AG10803 (cell line): ENCODE measurements around the gene KRT32.

Experiments
- DNase-seq: peaks from one replicate; pipeline ENCODE4 v3.0.0; 2010; ENCODE audit warnings: low read depth
- H3K4me3 ChIP-seq: 2 replicates; pipeline ENCODE4 v1.5.1; 2011; ENCODE audit warnings: mild to moderate bottlenecking, low read length, control low read depth
- CTCF ChIP-seq: conservative IDR thresholded peaks from 2 replicates; pipeline ENCODE4 v1.5.1; 2011; ENCODE audit warnings: mild to moderate bottlenecking, low read length, control low read depth, inconsistent platforms

Gene KRT32

DNA sequence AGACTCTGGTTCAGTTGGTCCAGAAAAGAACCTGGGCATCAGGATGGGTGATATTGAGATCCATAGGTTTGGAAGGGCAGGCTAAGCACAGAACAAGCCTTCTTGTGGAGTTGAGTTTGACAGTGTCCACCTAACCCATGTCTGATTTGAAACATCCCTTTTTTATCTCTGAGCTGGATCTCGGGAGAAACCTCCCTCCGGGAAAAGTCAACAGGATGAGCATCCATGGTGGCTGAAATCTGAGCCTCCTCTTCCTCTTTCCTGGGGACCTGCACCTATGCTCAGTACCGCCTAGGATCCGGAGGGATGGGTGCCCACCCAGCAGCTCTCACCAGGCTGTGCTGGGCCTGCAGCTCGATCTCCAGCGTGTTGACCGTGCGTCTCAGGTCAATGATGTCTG lies 3.4 kb downstream of the KRT32 start:
- H3K4me3 ChIP-seq = no peak overlapping the region
- TF ChIP-seq CTCF = no peak
- no peak for DNase-seq

- no peak overlapping the region for H3K4me3 ChIP-seq
- DNase-seq = no peak
- TF ChIP-seq CTCF = no peak
Measured at GRCh38 chr17:41462705-41463104, 4.5 kb downstream of the KRT32 start.

GRCh38 chr17:41457676-41458075 lies 9.5 kb downstream of the KRT32 start:
- no peak for TF ChIP-seq CTCF
- peak; percentile 52 for DNase-seq
- H3K4me3 ChIP-seq = no peak overlapping the region

DNA sequence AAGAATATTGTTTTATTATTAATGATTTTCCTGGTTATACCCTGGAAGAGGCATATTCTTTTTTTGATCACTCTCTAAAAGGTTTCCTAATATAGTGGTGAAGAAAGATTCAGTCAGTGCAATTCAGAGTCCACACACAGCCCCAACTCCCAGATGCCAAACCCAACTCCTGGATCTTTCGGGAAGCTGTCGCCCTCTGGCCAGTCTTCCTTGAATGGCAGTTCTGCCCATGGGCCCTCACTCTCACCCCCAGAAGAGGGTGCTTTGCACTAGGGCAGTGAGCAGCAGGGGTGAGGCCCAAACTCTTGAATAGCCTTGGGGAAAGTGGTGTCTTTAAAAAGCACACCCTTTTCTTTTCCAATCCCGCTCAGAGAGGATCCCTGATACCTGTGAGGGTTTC lies 11.0 kb downstream of the KRT32 start:
- H3K4me3 ChIP-seq = no peak overlapping the region
- TF ChIP-seq CTCF = peak; percentile 32; the same call in 1 of the 2 replicates
- peak; percentile 35 for DNase-seq

DNA sequence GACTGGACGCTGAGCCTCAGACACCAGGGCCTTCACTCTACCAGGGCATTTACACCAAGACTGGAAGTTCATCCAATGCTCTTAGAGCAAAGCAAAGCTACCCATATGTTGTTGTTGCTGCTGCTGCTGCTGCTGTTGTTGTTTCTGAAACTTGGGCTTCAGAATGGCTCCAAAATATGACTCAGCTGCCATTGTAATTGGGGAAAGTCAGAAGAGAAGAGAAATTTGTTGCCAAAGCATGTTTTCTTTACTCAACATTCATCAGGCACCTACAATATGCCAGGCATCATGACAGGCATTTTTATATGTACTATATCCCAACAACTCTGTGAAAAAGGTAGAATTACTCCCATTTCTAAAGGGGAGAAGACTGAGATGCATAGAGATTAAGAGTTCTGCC lies 11.9 kb downstream of the KRT32 start:
- no peak for TF ChIP-seq CTCF
- no peak overlapping the region for H3K4me3 ChIP-seq
- peak; percentile 49 for DNase-seq

DNA sequence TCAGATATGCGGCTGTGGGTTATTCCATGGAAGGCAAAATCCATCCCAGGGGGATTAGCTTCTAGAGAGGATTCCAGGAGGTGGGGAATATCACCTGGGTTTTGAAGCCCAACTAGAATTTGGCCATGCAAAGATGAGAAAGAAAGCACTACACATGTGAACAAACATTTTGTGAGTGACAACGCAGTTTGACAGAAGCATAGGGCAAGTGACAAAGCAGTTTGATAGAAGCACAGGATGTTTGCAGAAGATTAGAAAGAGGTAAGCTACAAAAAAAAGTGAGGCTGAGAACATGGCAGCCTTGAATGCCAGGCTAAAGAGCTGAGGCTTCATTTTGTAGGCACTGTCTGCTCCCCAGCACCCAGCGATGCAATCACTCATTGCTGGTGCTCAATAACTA lies 14.1 kb downstream of the KRT32 start:
- H3K4me3 ChIP-seq = no peak overlapping the region
- TF ChIP-seq CTCF = no peak
- DNase-seq = no peak

- no peak for DNase-seq
- TF ChIP-seq CTCF = no peak
- H3K4me3 ChIP-seq = no peak overlapping the region
Measured at GRCh38 chr17:41452281-41452680, 14.9 kb downstream of the KRT32 start.
